Activated naive CD8-positive, alpha-beta T cell treated with anti-CD3 and anti-CD28 coated beads, Interleukin-2, amount 50 U/mL, for 24 hours (primary cell): ENCODE measurements around the gene HOXA1.

Source experiments
- ATAC-seq: fragments of 150-1000 bp; cut with Tn5 transposase; one replicate; pipeline ENCODE4 v1.10.0; 2021
- DNase-seq: peaks from one replicate; pipeline ENCODE4 v3.0.0; 2021
- H3K27ac Mint-ChIP-seq: one replicate; pipeline ENCODE4 v1.8.0; 2021; ENCODE audit warnings: mild to moderate bottlenecking, mixed read lengths
- H3K27me3 Mint-ChIP-seq: one replicate; pipeline ENCODE4 v1.8.0; 2021; ENCODE audit warnings: mixed read lengths
- H3K36me3 Mint-ChIP-seq: one replicate; pipeline ENCODE4 v1.8.0; 2021; ENCODE audit warnings: low read depth, mixed read lengths
- H3K4me1 Mint-ChIP-seq: one replicate; pipeline ENCODE4 v1.8.0; 2021; ENCODE audit warnings: mixed read lengths
- H3K4me3 Mint-ChIP-seq: one replicate; pipeline ENCODE4 v1.8.0; 2021; ENCODE audit warnings: mild to moderate bottlenecking, moderate library complexity, mixed read lengths
- H3K9me3 Mint-ChIP-seq: one replicate; pipeline ENCODE4 v1.8.0; 2021; ENCODE audit warnings: mixed read lengths

Gene HOXA1

GRCh38 chr7:27115221-27116026, 19.6 kb upstream of the HOXA1 start:
- H3K9me3 Mint-ChIP-seq, result no peaks in the 10 kb centered on the region
- DNase-seq (no peak), ATAC-seq (no peak)
- H3K4me3 Mint-ChIP-seq, result no peak overlapping the region
- no peaks in the 10 kb centered on the region for H3K4me1 Mint-ChIP-seq
- peaks cover 4% of the 10 kb centered on the region for H3K27me3 Mint-ChIP-seq
- H3K27ac Mint-ChIP-seq, result no peak overlapping the region
- no peaks in the 10 kb centered on the region for H3K36me3 Mint-ChIP-seq

- Mint-ChIP-seq H3K4me3 (no peak overlapping the region), H3K4me1 (no peaks in the 10 kb centered on the region), H3K27me3 (peaks cover 4% of the 10 kb centered on the region), H3K36me3 (no peaks in the 10 kb centered on the region), H3K27ac (no peak overlapping the region), H3K9me3 (no peaks in the 10 kb centered on the region)
- DNase-seq (no peak), ATAC-seq (no peak)
These were observed 19.1 kb upstream of the HOXA1 start for GRCh38 chr7:27114881-27115220.

GRCh38 chr7:27113991-27114769, 18.4 kb upstream of the HOXA1 start:
- Mint-ChIP-seq H3K27ac (no peak overlapping the region), H3K4me3 (no peak overlapping the region), H3K9me3 (no peaks in the 10 kb centered on the region), H3K36me3 (no peaks in the 10 kb centered on the region), H3K27me3 (peaks cover 4% of the 10 kb centered on the region), H3K4me1 (no peaks in the 10 kb centered on the region)
- DNase-seq (no peak), ATAC-seq (no peak)

GRCh38 chr7:27112955-27113949, 17.5 kb upstream of the HOXA1 start:
- Mint-ChIP-seq H3K27ac (no peak overlapping the region), H3K27me3 (peaks cover 4% of the 10 kb centered on the region), H3K4me1 (no peaks in the 10 kb centered on the region), H3K4me3 (no peak overlapping the region), H3K9me3 (no peaks in the 10 kb centered on the region), H3K36me3 (no peaks in the 10 kb centered on the region)
- no peak for DNase-seq
- ATAC-seq, result no peak

GRCh38 chr7:27112361-27112760, 16.6 kb upstream of the HOXA1 start:
- no peaks in the 10 kb centered on the region for H3K4me1 Mint-ChIP-seq
- no peaks in the 10 kb centered on the region for H3K9me3 Mint-ChIP-seq
- no peak overlapping the region for H3K4me3 Mint-ChIP-seq
- no peaks in the 10 kb centered on the region for H3K36me3 Mint-ChIP-seq
- H3K27ac Mint-ChIP-seq, result no peak overlapping the region
- H3K27me3 Mint-ChIP-seq, result peaks cover 4% of the 10 kb centered on the region
- ATAC-seq (no peak), DNase-seq (no peak)

GRCh38 chr7:27111751-27112277, 16.0 kb upstream of the HOXA1 start:
- DNase-seq, result no peak
- peaks cover 4% of the 10 kb centered on the region for H3K27me3 Mint-ChIP-seq
- H3K4me3 Mint-ChIP-seq, result no peak overlapping the region
- H3K4me1 Mint-ChIP-seq, result no peaks in the 10 kb centered on the region
- no peak overlapping the region for H3K27ac Mint-ChIP-seq
- ATAC-seq, result no peak
- H3K9me3 Mint-ChIP-seq, result no peaks in the 10 kb centered on the region
- no peaks in the 10 kb centered on the region for H3K36me3 Mint-ChIP-seq

- DNase-seq (no peak), ATAC-seq (no peak)
- no peaks in the 10 kb centered on the region for H3K4me1 Mint-ChIP-seq
- peaks cover 4% of the 10 kb centered on the region for H3K27me3 Mint-ChIP-seq
- H3K36me3 Mint-ChIP-seq, result no peaks in the 10 kb centered on the region
- H3K9me3 Mint-ChIP-seq, result no peaks in the 10 kb centered on the region
- no peak overlapping the region for H3K4me3 Mint-ChIP-seq
- H3K27ac Mint-ChIP-seq, result no peak overlapping the region
These were observed 15.4 kb upstream of the HOXA1 start for GRCh38 chr7:27111042-27111750.

GRCh38 chr7:27110186-27111031, 14.6 kb upstream of the HOXA1 start:
- no peak overlapping the region for H3K4me3 Mint-ChIP-seq
- no peaks in the 10 kb centered on the region for H3K9me3 Mint-ChIP-seq
- H3K4me1 Mint-ChIP-seq, result no peaks in the 10 kb centered on the region
- peaks cover 6% of the 10 kb centered on the region for H3K27me3 Mint-ChIP-seq
- no peaks in the 10 kb centered on the region for H3K36me3 Mint-ChIP-seq
- DNase-seq (no peak), ATAC-seq (no peak)
- H3K27ac Mint-ChIP-seq, result no peak overlapping the region

- H3K27me3 Mint-ChIP-seq, result peaks cover 12% of the 10 kb centered on the region
- H3K36me3 Mint-ChIP-seq, result no peaks in the 10 kb centered on the region
- no peak overlapping the region for H3K4me3 Mint-ChIP-seq
- no peaks in the 10 kb centered on the region for H3K9me3 Mint-ChIP-seq
- ATAC-seq, result no peak
- no peak for DNase-seq
- H3K27ac Mint-ChIP-seq, result no peak overlapping the region
- no peaks in the 10 kb centered on the region for H3K4me1 Mint-ChIP-seq
These were observed 13.8 kb upstream of the HOXA1 start for GRCh38 chr7:27109466-27110185.

- DNase-seq (no peak), ATAC-seq (no peak)
- no peaks in the 10 kb centered on the region for H3K36me3 Mint-ChIP-seq
- H3K9me3 Mint-ChIP-seq, result no peaks in the 10 kb centered on the region
- H3K27me3 Mint-ChIP-seq, result peaks cover 20% of the 10 kb centered on the region
- H3K27ac Mint-ChIP-seq, result no peak overlapping the region
- no peak overlapping the region for H3K4me3 Mint-ChIP-seq
- H3K4me1 Mint-ChIP-seq, result no peaks in the 10 kb centered on the region
These were observed 12.8 kb upstream of the HOXA1 start for GRCh38 chr7:27108390-27109127.

- ATAC-seq (no peak), DNase-seq (no peak)
- peaks cover 29% of the 10 kb centered on the region for H3K27me3 Mint-ChIP-seq
- peaks cover 4% of the 10 kb centered on the region for H3K4me1 Mint-ChIP-seq
- H3K27ac Mint-ChIP-seq, result no peak overlapping the region
- no peaks in the 10 kb centered on the region for H3K36me3 Mint-ChIP-seq
- H3K9me3 Mint-ChIP-seq, result no peaks in the 10 kb centered on the region
- no peak overlapping the region for H3K4me3 Mint-ChIP-seq
These were observed 11.9 kb upstream of the HOXA1 start for GRCh38 chr7:27107391-27108381.
